Dendritic cell treated with granulocyte-macrophage colony-stimulating factor and Interleukin-4, amounts not matched to agents 40 ng/mL and 50 ng/mL, for 4 days (primary cell): ENCODE results near the gene CTCFL.
"Not testable (repeated sequence)": the region's sequence is repeated elsewhere in the genome, so short reads cannot be mapped to it uniquely, and the experiment has no call there.

Experiments
- H3K27ac Mint-ChIP-seq: one replicate; pipeline ENCODE4 v1.8.0; 2022; ENCODE audit warnings: mild to moderate bottlenecking, mixed read lengths
- H3K27me3 Mint-ChIP-seq: one replicate; pipeline ENCODE4 v1.8.0; 2022; ENCODE audit warnings: mild to moderate bottlenecking, mixed read lengths
- H3K36me3 Mint-ChIP-seq: one replicate; pipeline ENCODE4 v1.8.0; 2022; ENCODE audit warnings: low read depth, mixed read lengths
- H3K4me1 Mint-ChIP-seq: one replicate; pipeline ENCODE4 v1.8.0; 2022; ENCODE audit warnings: low read depth, mixed read lengths
- H3K4me3 Mint-ChIP-seq: one replicate; pipeline ENCODE4 v1.8.0; 2022; ENCODE audit warnings: mild to moderate bottlenecking, moderate library complexity, mixed read lengths
- H3K9me3 Mint-ChIP-seq: one replicate; pipeline ENCODE4 v1.8.0; 2022; ENCODE audit warnings: mixed read lengths
- intact Hi-C: fragments of 100-400 bp; cut with micrococcal nuclease; formaldehyde crosslinking; loops from one replicate; pipeline ENCODE4 v1.15.0; 2022

CTCFL gene

GRCh38 chr20:57480444-57481160 is 44.3 kb downstream of the CTCFL start:
- H3K36me3 Mint-ChIP-seq: no peaks in the 10 kb centered on the region
- peaks cover 35% of the 10 kb centered on the region for H3K4me1 Mint-ChIP-seq
- no peak overlapping the region for H3K27ac Mint-ChIP-seq
- H3K27me3 Mint-ChIP-seq: peaks cover 30% of the 10 kb centered on the region
- H3K9me3 Mint-ChIP-seq: no peaks in the 10 kb centered on the region
- intact Hi-C loops: no loop called here
- no peak overlapping the region for H3K4me3 Mint-ChIP-seq

- no peaks in the 10 kb centered on the region for H3K9me3 Mint-ChIP-seq
- no peak overlapping the region for H3K27ac Mint-ChIP-seq
- no peaks in the 10 kb centered on the region for H3K36me3 Mint-ChIP-seq
- H3K4me3 Mint-ChIP-seq: no peak overlapping the region
- H3K4me1 Mint-ChIP-seq: peaks cover 49% of the 10 kb centered on the region
- H3K27me3 Mint-ChIP-seq: peaks cover 30% of the 10 kb centered on the region
- intact Hi-C loops: no loop called here
These were observed 45.7 kb downstream of the CTCFL start for GRCh38 chr20:57479196-57479595.

GRCh38 chr20:57478176-57478575 is 46.8 kb downstream of the CTCFL start:
- no peaks in the 10 kb centered on the region for H3K9me3 Mint-ChIP-seq

GRCh38 chr20:57476641-57477461 is 48.1 kb downstream of the CTCFL start:
- Mint-ChIP-seq H3K27me3 (peaks cover 27% of the 10 kb centered on the region), H3K36me3 (no peaks in the 10 kb centered on the region), H3K9me3 (no peaks in the 10 kb centered on the region), H3K4me3 (no peak overlapping the region), H3K27ac (no peak overlapping the region), H3K4me1 (peaks cover 67% of the 10 kb centered on the region)
- intact Hi-C loops: no loop called here

More at GRCh38 chr20:57478176-57478575, 46.8 kb downstream of the CTCFL start:
- H3K27ac Mint-ChIP-seq: peak overlapping the region; percentile 9
- no peak overlapping the region for H3K4me3 Mint-ChIP-seq
- H3K27me3 Mint-ChIP-seq: peaks cover 29% of the 10 kb centered on the region
- peaks cover 59% of the 10 kb centered on the region for H3K4me1 Mint-ChIP-seq
- no peaks in the 10 kb centered on the region for H3K36me3 Mint-ChIP-seq
- intact Hi-C loops: no loop called here

- Mint-ChIP-seq H3K36me3 (no peaks in the 10 kb centered on the region), H3K4me1 (peaks cover 60% of the 10 kb centered on the region), H3K4me3 (no peak overlapping the region), H3K27me3 (peaks cover 24% of the 10 kb centered on the region), H3K9me3 (no peaks in the 10 kb centered on the region), H3K27ac (no peak overlapping the region)
- intact Hi-C loops: no loop called here
These were observed 48.8 kb downstream of the CTCFL start for GRCh38 chr20:57476084-57476526.

- Mint-ChIP-seq H3K9me3 (no peaks in the 10 kb centered on the region), H3K27ac (no peak overlapping the region), H3K4me3 (no peak overlapping the region), H3K27me3 (peaks cover 22% of the 10 kb centered on the region), H3K36me3 (no peaks in the 10 kb centered on the region), H3K4me1 (peaks cover 59% of the 10 kb centered on the region)
- intact Hi-C loops: no loop called here
These were observed 49.4 kb downstream of the CTCFL start for GRCh38 chr20:57475388-57476083.

- Mint-ChIP-seq H3K4me1 (peaks cover 57% of the 10 kb centered on the region), H3K36me3 (no peaks in the 10 kb centered on the region), H3K9me3 (no peaks in the 10 kb centered on the region), H3K27ac (peak overlapping the region; percentile 60), H3K4me3 (no peak overlapping the region), H3K27me3 (peaks cover 20% of the 10 kb centered on the region)
- intact Hi-C loops: no loop called here
These were observed 50.1 kb downstream of the CTCFL start for GRCh38 chr20:57474816-57475215.

- Mint-ChIP-seq H3K36me3 (no peaks in the 10 kb centered on the region), H3K4me1 (peaks cover 57% of the 10 kb centered on the region), H3K27me3 (peaks cover 21% of the 10 kb centered on the region), H3K27ac (peak overlapping the region; percentile 60), H3K9me3 (no peaks in the 10 kb centered on the region), H3K4me3 (peak overlapping the region; percentile 5)
- intact Hi-C loops: no loop called here
These were observed 50.7 kb downstream of the CTCFL start for GRCh38 chr20:57474205-57474604.

- intact Hi-C loops: no loop called here
- Mint-ChIP-seq H3K27me3 (peaks cover 19% of the 10 kb centered on the region), H3K27ac (peak overlapping the region; percentile 60), H3K36me3 (no peaks in the 10 kb centered on the region), H3K4me3 (no peak overlapping the region), H3K4me1 (peaks cover 57% of the 10 kb centered on the region), H3K9me3 (no peaks in the 10 kb centered on the region)
These were observed 51.5 kb downstream of the CTCFL start for GRCh38 chr20:57473246-57474048.

GRCh38 chr20:57472474-57472873 is 52.5 kb downstream of the CTCFL start:
- H3K4me3 Mint-ChIP-seq, H3K9me3 Mint-ChIP-seq, H3K36me3 Mint-ChIP-seq, H3K27ac Mint-ChIP-seq, intact Hi-C loops: not testable (repeated sequence)
- Mint-ChIP-seq H3K4me1 (peaks cover 49% of the 10 kb centered on the region), H3K27me3 (peaks cover 11% of the 10 kb centered on the region)

- Mint-ChIP-seq H3K36me3 (no peaks in the 10 kb centered on the region), H3K27me3 (peaks cover 8% of the 10 kb centered on the region), H3K4me1 (peaks cover 47% of the 10 kb centered on the region), H3K9me3 (no peaks in the 10 kb centered on the region), H3K27ac (no peak overlapping the region), H3K4me3 (no peak overlapping the region)
- intact Hi-C loops: no loop called here
These were observed 53.2 kb downstream of the CTCFL start for GRCh38 chr20:57471496-57472372.

- peaks cover 44% of the 10 kb centered on the region for H3K4me1 Mint-ChIP-seq
- H3K27ac Mint-ChIP-seq: no peak overlapping the region
- peaks cover 2% of the 10 kb centered on the region for H3K27me3 Mint-ChIP-seq
- no peaks in the 10 kb centered on the region for H3K36me3 Mint-ChIP-seq
- H3K9me3 Mint-ChIP-seq: no peaks in the 10 kb centered on the region
- intact Hi-C loops: no loop called here
- no peak overlapping the region for H3K4me3 Mint-ChIP-seq
These were observed 54.1 kb downstream of the CTCFL start for GRCh38 chr20:57470666-57471495.
